ENCODE results near the gene CEP72.

DNA sequence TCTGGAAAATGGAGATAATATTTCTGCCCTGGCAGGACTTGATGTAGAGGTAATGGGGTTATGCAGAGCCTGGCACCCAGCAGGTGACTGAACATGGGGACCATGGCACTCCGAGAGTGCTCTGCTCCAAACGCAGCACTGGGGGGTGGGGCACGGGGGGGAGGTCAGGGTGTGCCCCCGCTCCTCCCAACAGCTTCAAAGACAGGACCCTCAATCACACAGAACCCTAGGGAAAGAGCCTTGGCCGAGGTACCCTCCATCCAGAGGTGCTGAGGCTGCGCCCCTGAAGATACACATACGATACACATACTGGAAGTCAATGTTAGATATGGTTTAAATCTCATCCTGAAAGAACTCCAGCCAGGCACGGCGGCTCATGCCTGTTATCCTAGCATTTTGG lies 26.6 kb upstream of the CEP72 start:
- TF ChIP-seq, protein P1, sequence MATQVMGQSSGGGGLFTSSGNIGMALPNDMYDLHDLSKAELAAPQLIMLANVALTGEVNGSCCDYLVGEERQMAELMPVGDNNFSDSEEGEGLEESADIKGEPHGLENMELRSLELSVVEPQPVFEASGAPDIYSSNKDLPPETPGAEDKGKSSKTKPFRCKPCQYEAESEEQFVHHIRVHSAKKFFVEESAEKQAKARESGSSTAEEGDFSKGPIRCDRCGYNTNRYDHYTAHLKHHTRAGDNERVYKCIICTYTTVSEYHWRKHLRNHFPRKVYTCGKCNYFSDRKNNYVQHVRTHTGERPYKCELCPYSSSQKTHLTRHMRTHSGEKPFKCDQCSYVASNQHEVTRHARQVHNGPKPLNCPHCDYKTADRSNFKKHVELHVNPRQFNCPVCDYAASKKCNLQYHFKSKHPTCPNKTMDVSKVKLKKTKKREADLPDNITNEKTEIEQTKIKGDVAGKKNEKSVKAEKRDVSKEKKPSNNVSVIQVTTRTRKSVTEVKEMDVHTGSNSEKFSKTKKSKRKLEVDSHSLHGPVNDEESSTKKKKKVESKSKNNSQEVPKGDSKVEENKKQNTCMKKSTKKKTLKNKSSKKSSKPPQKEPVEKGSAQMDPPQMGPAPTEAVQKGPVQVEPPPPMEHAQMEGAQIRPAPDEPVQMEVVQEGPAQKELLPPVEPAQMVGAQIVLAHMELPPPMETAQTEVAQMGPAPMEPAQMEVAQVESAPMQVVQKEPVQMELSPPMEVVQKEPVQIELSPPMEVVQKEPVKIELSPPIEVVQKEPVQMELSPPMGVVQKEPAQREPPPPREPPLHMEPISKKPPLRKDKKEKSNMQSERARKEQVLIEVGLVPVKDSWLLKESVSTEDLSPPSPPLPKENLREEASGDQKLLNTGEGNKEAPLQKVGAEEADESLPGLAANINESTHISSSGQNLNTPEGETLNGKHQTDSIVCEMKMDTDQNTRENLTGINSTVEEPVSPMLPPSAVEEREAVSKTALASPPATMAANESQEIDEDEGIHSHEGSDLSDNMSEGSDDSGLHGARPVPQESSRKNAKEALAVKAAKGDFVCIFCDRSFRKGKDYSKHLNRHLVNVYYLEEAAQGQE (IDR thresholded peaks at IDR 0.05): no peak
- TF ChIP-seq, protein P2, sequence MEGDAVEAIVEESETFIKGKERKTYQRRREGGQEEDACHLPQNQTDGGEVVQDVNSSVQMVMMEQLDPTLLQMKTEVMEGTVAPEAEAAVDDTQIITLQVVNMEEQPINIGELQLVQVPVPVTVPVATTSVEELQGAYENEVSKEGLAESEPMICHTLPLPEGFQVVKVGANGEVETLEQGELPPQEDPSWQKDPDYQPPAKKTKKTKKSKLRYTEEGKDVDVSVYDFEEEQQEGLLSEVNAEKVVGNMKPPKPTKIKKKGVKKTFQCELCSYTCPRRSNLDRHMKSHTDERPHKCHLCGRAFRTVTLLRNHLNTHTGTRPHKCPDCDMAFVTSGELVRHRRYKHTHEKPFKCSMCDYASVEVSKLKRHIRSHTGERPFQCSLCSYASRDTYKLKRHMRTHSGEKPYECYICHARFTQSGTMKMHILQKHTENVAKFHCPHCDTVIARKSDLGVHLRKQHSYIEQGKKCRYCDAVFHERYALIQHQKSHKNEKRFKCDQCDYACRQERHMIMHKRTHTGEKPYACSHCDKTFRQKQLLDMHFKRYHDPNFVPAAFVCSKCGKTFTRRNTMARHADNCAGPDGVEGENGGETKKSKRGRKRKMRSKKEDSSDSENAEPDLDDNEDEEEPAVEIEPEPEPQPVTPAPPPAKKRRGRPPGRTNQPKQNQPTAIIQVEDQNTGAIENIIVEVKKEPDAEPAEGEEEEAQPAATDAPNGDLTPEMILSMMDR (IDR thresholded peaks at IDR 0.05; ENCODE audit: low read depth, low read length, missing input control): no peak
- no peak for TF ChIP-seq FOXA1 (IDR thresholded peaks at IDR 0.05)
- TF ChIP-seq TAF1 (conservative IDR thresholded peaks at IDR 0.05): no peak
